Naive thymus-derived CD8-positive, alpha-beta T cell (primary cell): ENCODE measurements around the gene VWF. TPM values are rescaled to one million over a fixed set of nuclear protein-coding genes. Genes with fewer than 3 reads are reported as not detected.
"Not testable (repeated sequence)": the region's sequence is repeated elsewhere in the genome, so short reads cannot be mapped to it uniquely, and the experiment has no call there.

Source experiments
- ATAC-seq, 2 donors: fragments of 150-1000 bp; cut with Tn5 transposase in 1 of 2; sonication (Bioruptor Pico), chemical (Tn5 transposase) in 1 of 2; 1 replicate in 1 of 2; 2 replicates in 1 of 2; pipeline ENCODE4 v1.10.0; 2021; ENCODE audit warnings: mild to moderate bottlenecking in 2 of 2, moderate library complexity in 2 of 2
- POLR2A ChIA-PET: fragments of 350-600 bp; sonication (Branson Sonifier 250); formaldehyde crosslinking; loops from one replicate; lab custom pipeline; 2021; ENCODE audit warnings: antibody characterized with exemption; lab: Charles Lee
- DNase-seq, 10 donors: peaks; one replicate each; pipeline versions ENCODE4 v3.0.0 to v3.0.0-alpha.2; 2020 to 2022
- H3K27ac Mint-ChIP-seq, 10 donors: one replicate each; pipeline ENCODE4 v1.8.0; 2020 to 2022; ENCODE audit warnings: mild to moderate bottlenecking in 10 of 10, mixed read lengths in 10 of 10, moderate library complexity in 4 of 10, inconsistent platforms in 1 of 10
- H3K27me3 Mint-ChIP-seq, 5 donors: one replicate each; pipeline ENCODE4 v1.8.0; 2021 to 2022; ENCODE audit warnings: mixed read lengths in 5 of 5
- H3K36me3 Mint-ChIP-seq, 3 donors: one replicate each; pipeline ENCODE4 v1.8.0; 2020 to 2022; ENCODE audit warnings: mixed read lengths in 3 of 3, mild to moderate bottlenecking in 2 of 3, inconsistent platforms in 1 of 3
- H3K4me1 Mint-ChIP-seq, 4 donors: one replicate each; pipeline ENCODE4 v1.8.0; 2021 to 2022; ENCODE audit warnings: mixed read lengths in 4 of 4
- H3K4me3 Mint-ChIP-seq, 10 donors: one replicate each; pipeline ENCODE4 v1.8.0; 2020 to 2022; ENCODE audit warnings: mild to moderate bottlenecking in 10 of 10, mixed read lengths in 10 of 10, moderate library complexity in 6 of 10, inconsistent platforms in 1 of 10
- H3K9me3 Mint-ChIP-seq, 9 donors: one replicate each; pipeline ENCODE4 v1.8.0; 2020 to 2022; ENCODE audit warnings: mixed read lengths in 9 of 9, mild to moderate bottlenecking in 3 of 9, inconsistent platforms in 1 of 9, moderate library complexity in 1 of 9
- polyA plus RNA-seq, 3 donors: library from polyadenylated mRNA; unstranded; fragments of 300-500 nt; fragmentation: Illumina TruSeq; gene quantifications; one replicate each; pipeline ENCODE4 v1.2.3, GENCODE V29; 2021
- total RNA-seq, 8 experiments: library from RNA in 2 of 8; stranded (reverse) in 2 of 8; gene quantifications; one replicate each; pipeline ENCODE4 v1.2.3 and lab custom pipeline; 2021 to 2026

The VWF gene
- total and polyA plus RNA-seq, 5 experiments from 2014 or later, result 0.08 to 0.60 TPM; not detected in 3

GRCh38 chr12:6116471-6117021, 7.9 kb downstream of the VWF start:
- Mint-ChIP-seq H3K36me3 (no peaks in the 10 kb centered on the region), H3K4me3 (no peak overlapping the region), H3K27ac (peak overlapping the region in 4 of 10 donors; percentile 51 to 79 (median 52)), H3K27me3 (peaks cover 0 to 2% (median 0%) of the 10 kb centered on the region in 5 donors), H3K4me1 (peaks cover 0 to 4% (median 1%) of the 10 kb centered on the region in 4 donors), H3K9me3 (no peaks in the 10 kb centered on the region)
- POLR2A ChIA-PET, result no interaction called here
- no peak for ATAC-seq
- no peak for DNase-seq

GRCh38 chr12:6115389-6115788, 9.1 kb downstream of the VWF start:
- no peaks in the 10 kb centered on the region for H3K9me3 Mint-ChIP-seq
- no peaks in the 10 kb centered on the region for H3K36me3 Mint-ChIP-seq
- no peak for ATAC-seq
- peaks cover 0 to 4% (median 1%) of the 10 kb centered on the region in 4 donors for H3K4me1 Mint-ChIP-seq
- DNase-seq, result no peak
- H3K4me3 Mint-ChIP-seq, result no peak overlapping the region
- H3K27ac Mint-ChIP-seq, result peak overlapping the region in 2 of 10 donors; percentile 4 to 78
- POLR2A ChIA-PET, result no interaction called here
- peaks cover 0 to 2% (median 0%) of the 10 kb centered on the region in 5 donors for H3K27me3 Mint-ChIP-seq

DNA sequence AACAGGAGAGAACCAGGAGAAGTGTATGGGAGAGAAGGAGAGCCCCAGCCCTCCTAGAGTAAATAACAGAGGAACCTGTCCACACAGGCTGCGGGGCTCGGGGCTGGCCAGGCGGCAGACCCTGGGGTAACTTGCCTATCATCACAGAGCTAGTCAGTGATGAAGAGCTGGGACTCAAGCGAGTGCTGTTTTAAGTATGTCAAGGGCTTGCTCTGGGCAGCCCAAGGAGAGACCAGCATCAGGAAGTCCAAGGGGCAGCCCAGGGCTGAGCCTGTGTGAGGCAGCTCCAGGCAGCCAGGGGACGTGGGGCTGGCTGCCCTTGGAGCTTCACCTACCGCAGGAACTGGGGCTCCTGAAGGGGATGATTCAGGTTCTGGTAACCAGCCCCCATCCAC, 10.0 kb downstream of the VWF start:
- ATAC-seq, result no peak
- Mint-ChIP-seq H3K4me1 (peaks cover 0 to 4% (median 1%) of the 10 kb centered on the region in 4 donors), H3K9me3 (peaks cover 0 to 4% (median 0%) of the 10 kb centered on the region in 9 donors), H3K27me3 (peaks cover 0 to 2% (median 0%) of the 10 kb centered on the region in 5 donors), H3K4me3 (no peak overlapping the region), H3K36me3 (peaks cover 0 to 4% (median 0%) of the 10 kb centered on the region in 3 donors), H3K27ac (peak overlapping the region in 2 of 10 donors; percentile 2 to 24)
- POLR2A ChIA-PET, result no interaction called here
- DNase-seq, result no peak

- DNase-seq, result no peak
- no peak overlapping the region for H3K4me3 Mint-ChIP-seq
- no peak for ATAC-seq
- H3K36me3 Mint-ChIP-seq, result peaks cover 0 to 4% (median 0%) of the 10 kb centered on the region in 3 donors
- peaks cover 0 to 1% (median 0%) of the 10 kb centered on the region in 5 donors for H3K27me3 Mint-ChIP-seq
- H3K9me3 Mint-ChIP-seq, result peaks cover 0 to 4% (median 2%) of the 10 kb centered on the region in 9 donors
- peak overlapping the region in 3 of 10 donors; percentile 24 to 48 (median 47) for H3K27ac Mint-ChIP-seq
- H3K4me1 Mint-ChIP-seq, result peaks cover 0 to 4% (median 1%) of the 10 kb centered on the region in 4 donors
- POLR2A ChIA-PET, result no interaction called here
Observed at GRCh38 chr12:6113691-6114475, 10.6 kb downstream of the VWF start.

- no peak for ATAC-seq
- POLR2A ChIA-PET, result no interaction called here
- peak overlapping the region in 1 of 10 donors; percentile 47 for H3K27ac Mint-ChIP-seq
- no peaks in the 10 kb centered on the region for H3K27me3 Mint-ChIP-seq
- peaks cover 0 to 4% (median under 1%) of the 10 kb centered on the region in 4 donors for H3K4me1 Mint-ChIP-seq
- H3K9me3 Mint-ChIP-seq, result peaks cover 0 to 4% (median 2%) of the 10 kb centered on the region in 9 donors
- H3K36me3 Mint-ChIP-seq, result peaks cover 0 to 4% (median 0%) of the 10 kb centered on the region in 3 donors
- H3K4me3 Mint-ChIP-seq, result no peak overlapping the region
- no peak for DNase-seq
Observed at GRCh38 chr12:6112004-6112403, 12.5 kb downstream of the VWF start.

DNA sequence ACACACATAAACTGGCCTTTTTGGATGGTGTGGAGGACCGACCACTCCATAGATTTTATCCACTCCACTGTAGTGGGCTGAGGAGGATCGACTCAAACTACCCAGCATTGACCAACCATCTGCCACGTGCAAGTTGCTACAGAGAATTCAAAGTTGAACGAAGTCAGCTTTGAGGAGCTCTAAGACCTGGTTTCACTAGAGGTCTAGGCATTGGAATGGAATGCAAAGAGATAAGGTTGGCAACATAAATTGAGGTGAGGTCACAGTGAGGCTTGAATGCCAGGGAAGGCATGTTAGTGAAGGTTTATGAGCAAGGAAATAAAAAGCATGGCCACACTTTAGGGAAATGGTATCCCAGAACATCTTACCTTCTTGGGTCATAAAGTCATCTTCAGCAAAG, 14.5 kb downstream of the VWF start:
- peaks cover 0 to 4% (median 2%) of the 10 kb centered on the region in 9 donors for H3K9me3 Mint-ChIP-seq
- ATAC-seq (no peak), DNase-seq (no peak)
- POLR2A ChIA-PET, result interaction anchor here (0.8 kb wide), 1 partner anchor 9 kb away, joined by 4 read pairs; no protein-coding TSS in a partner anchor
- no peaks in the 10 kb centered on the region for H3K27me3 Mint-ChIP-seq
- no peak overlapping the region for H3K4me3 Mint-ChIP-seq
- peaks cover 0 to 4% (median 0%) of the 10 kb centered on the region in 3 donors for H3K36me3 Mint-ChIP-seq
- peaks cover 0 to 4% (median 0%) of the 10 kb centered on the region in 4 donors for H3K4me1 Mint-ChIP-seq
- H3K27ac Mint-ChIP-seq, result peak overlapping the region in 1 of 10 donors; percentile 2

- POLR2A ChIA-PET, result no interaction called here
- H3K4me1 Mint-ChIP-seq, result peaks cover 0 to 6% (median 0%) of the 10 kb centered on the region in 4 donors
- H3K9me3 Mint-ChIP-seq, result peaks cover 0 to 4% (median 2%) of the 10 kb centered on the region in 9 donors
- H3K36me3 Mint-ChIP-seq, result peaks cover 0 to 4% (median 0%) of the 10 kb centered on the region in 3 donors
- no peak overlapping the region for H3K27ac Mint-ChIP-seq
- no peak overlapping the region for H3K4me3 Mint-ChIP-seq
- ATAC-seq (no peak), DNase-seq (no peak)
- peaks cover 0 to under 1% (median 0%) of the 10 kb centered on the region in 5 donors for H3K27me3 Mint-ChIP-seq
Observed at GRCh38 chr12:6106218-6106617, 18.3 kb downstream of the VWF start.

- POLR2A ChIA-PET, result interaction anchor here (0.7 kb wide), 1 partner anchor 14 kb away, joined by 3 read pairs; no protein-coding TSS in a partner anchor
Observed at GRCh38 chr12:6104842-6105241, 19.6 kb downstream of the VWF start.

GRCh38 chr12:6104027-6104426, 20.4 kb downstream of the VWF start:
- H3K36me3 Mint-ChIP-seq, result no peaks in the 10 kb centered on the region
- no peak for ATAC-seq
- peaks cover 0 to 2% (median 0%) of the 10 kb centered on the region in 9 donors for H3K9me3 Mint-ChIP-seq
- POLR2A ChIA-PET, result interaction anchor here (0.7 kb wide), 1 partner anchor 13 kb away, joined by 3 read pairs; no protein-coding TSS in a partner anchor
- peaks cover 0 to 2% (median 0%) of the 10 kb centered on the region in 5 donors for H3K27me3 Mint-ChIP-seq
- H3K4me1 Mint-ChIP-seq, result peaks cover 0 to 6% (median 0%) of the 10 kb centered on the region in 4 donors
- H3K27ac Mint-ChIP-seq, result no peak overlapping the region
- H3K4me3 Mint-ChIP-seq, result no peak overlapping the region
- no peak for DNase-seq

More at GRCh38 chr12:6104842-6105241, 19.6 kb downstream of the VWF start:
- H3K36me3 Mint-ChIP-seq, result no peaks in the 10 kb centered on the region
- H3K27me3 Mint-ChIP-seq, result peaks cover 0 to 2% (median 0%) of the 10 kb centered on the region in 5 donors
- H3K4me3 Mint-ChIP-seq, result no peak overlapping the region
- peaks cover 0 to 6% (median 0%) of the 10 kb centered on the region in 4 donors for H3K4me1 Mint-ChIP-seq
- no peak overlapping the region for H3K27ac Mint-ChIP-seq
- ATAC-seq (no peak), DNase-seq (no peak)
- peaks cover 0 to 4% (median 1%) of the 10 kb centered on the region in 9 donors for H3K9me3 Mint-ChIP-seq

- ATAC-seq, H3K9me3 Mint-ChIP-seq, DNase-seq, H3K36me3 Mint-ChIP-seq, H3K4me3 Mint-ChIP-seq, H3K27me3 Mint-ChIP-seq, H3K27ac Mint-ChIP-seq, H3K4me1 Mint-ChIP-seq: not testable (repeated sequence)
- POLR2A ChIA-PET, result interaction anchor here (1.3 kb wide), 2 partner anchors 8 to 16 kb away, joined by 4 read pairs; no protein-coding TSS in a partner anchor
Observed at GRCh38 chr12:6102021-6102420, 22.4 kb downstream of the VWF start.

DNA sequence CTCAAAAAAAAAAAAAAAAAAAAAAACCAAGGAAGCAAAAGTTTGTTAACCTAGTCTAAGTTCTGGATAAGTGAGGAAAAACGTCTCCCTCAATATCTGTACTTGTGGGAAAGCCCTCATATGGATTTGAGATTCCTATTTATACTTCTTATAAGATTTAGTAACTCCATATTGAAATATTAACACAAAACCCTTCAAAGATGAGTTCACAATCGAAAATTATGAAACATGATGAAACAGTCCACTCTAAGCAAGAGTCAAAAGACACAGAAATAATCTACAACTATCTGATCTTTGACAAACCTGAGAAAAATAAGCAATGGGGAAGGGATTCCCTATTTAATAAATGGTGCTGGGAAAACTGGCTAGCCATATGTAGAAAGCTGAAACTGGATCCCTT, 25.2 kb downstream of the VWF start:
- POLR2A ChIA-PET, result no interaction called here
- Mint-ChIP-seq H3K4me3 (no peak overlapping the region), H3K36me3 (peaks cover 0 to 2% (median 0%) of the 10 kb centered on the region in 3 donors), H3K9me3 (peaks cover 0 to 4% (median 0%) of the 10 kb centered on the region in 9 donors), H3K27me3 (peaks cover 0 to 11% (median 2%) of the 10 kb centered on the region in 5 donors), H3K4me1 (peaks cover 0 to 6% (median 1%) of the 10 kb centered on the region in 4 donors), H3K27ac (no peak overlapping the region)
- DNase-seq, result no peak
- ATAC-seq, result no peak

GRCh38 chr12:6097411-6097810, 27.1 kb downstream of the VWF start:
- DNase-seq, result no peak
- Mint-ChIP-seq H3K4me3 (peak overlapping the region in 1 of 10 donors; percentile 24), H3K27me3 (peaks cover 3 to 15% (median 11%) of the 10 kb centered on the region in 5 donors), H3K9me3 (peaks cover 0 to 4% (median 0%) of the 10 kb centered on the region in 9 donors), H3K36me3 (peaks cover 0 to 2% (median 0%) of the 10 kb centered on the region in 3 donors), H3K27ac (peak overlapping the region in 1 of 10 donors; percentile 78), H3K4me1 (peaks cover 0 to 7% (median 2%) of the 10 kb centered on the region in 4 donors)
- POLR2A ChIA-PET, result no interaction called here
- ATAC-seq, result no peak
